RWPE2 (cell line): Measurements from ENCODE around the gene OR5D16.
"Not testable (repeated sequence)": the region's sequence is repeated elsewhere in the genome, so short reads cannot be mapped to it uniquely, and the experiment has no call there.

ENCODE experiments used
- ATAC-seq: fragments of 200-7000 bp; cut with Tn5 transposase; 3 replicates; pipeline ENCODE4 v1.9.1; 2021; ENCODE audit warnings: low read depth
- DNase-seq: peaks from one replicate; pipeline ENCODE4 v3.0.0-alpha.2; 2020; ENCODE audit warnings: low spot score
- H3K27ac ChIP-seq: fragments of 450-650 bp; 2 replicates; pipeline ENCODE4 v1.5.1; 2017; ENCODE audit warnings: mild to moderate bottlenecking; ENCODE audit not compliant: poor library complexity, severe bottlenecking
- H3K27me3 ChIP-seq: fragments of 250-450 bp; sonication (Bioruptor Pico); 2 replicates; pipeline ENCODE4 v1.5.1; 2021; ENCODE audit warnings: mild to moderate bottlenecking, moderate library complexity; ENCODE audit not compliant: insufficient read depth, poor library complexity, severe bottlenecking
- H3K36me3 ChIP-seq: fragments of 250-450 bp; sonication (Bioruptor Pico); 2 replicates; pipeline ENCODE4 v1.5.1; 2020; ENCODE audit warnings: low read depth, mild to moderate bottlenecking, moderate library complexity
- H3K4me1 ChIP-seq: fragments of 250-450 bp; sonication (Bioruptor Pico); 2 replicates; pipeline ENCODE4 v1.5.1; 2021; ENCODE audit warnings: mild to moderate bottlenecking, moderate library complexity; ENCODE audit not compliant: insufficient read depth, poor library complexity, severe bottlenecking
- H3K4me3 ChIP-seq: fragments of 250-450 bp; sonication (Bioruptor Pico); 2 replicates; pipeline ENCODE4 v1.5.1; 2021; ENCODE audit warnings: mild to moderate bottlenecking, moderate library complexity; ENCODE audit not compliant: severe bottlenecking
- H3K9me3 ChIP-seq: fragments of 250-450 bp; sonication (Bioruptor Pico); 2 replicates; pipeline ENCODE4 v1.5.1; 2021; ENCODE audit warnings: mild to moderate bottlenecking, moderate library complexity; ENCODE audit not compliant: severe bottlenecking
- CTCF ChIP-seq: fragments of 450-650 bp; IDR thresholded peaks from one replicate; pipeline ENCODE4 v1.5.1; 2017; ENCODE audit warnings: mild to moderate bottlenecking, moderate library complexity; ENCODE audit not compliant: poor library complexity, severe bottlenecking

OR5D16 gene

GRCh38 chr11:55852141-55852540 lies 13.6 kb downstream of the OR5D16 start:
- Histone ChIP-seq H3K4me3 (no peak overlapping the region), H3K36me3 (no peaks in the 10 kb centered on the region), H3K27ac (no peak overlapping the region), H3K9me3 (no peaks in the 10 kb centered on the region), H3K27me3 (no peaks in the 10 kb centered on the region), H3K4me1 (no peaks in the 10 kb centered on the region)
- TF ChIP-seq CTCF: no peak
- ATAC-seq (no peak), DNase-seq (no peak)

- Histone ChIP-seq H3K27ac (no peak overlapping the region), H3K4me3 (no peak overlapping the region), H3K4me1 (no peaks in the 10 kb centered on the region), H3K9me3 (no peaks in the 10 kb centered on the region), H3K27me3 (no peaks in the 10 kb centered on the region), H3K36me3 (no peaks in the 10 kb centered on the region)
- ATAC-seq (no peak), DNase-seq (no peak)
- no peak for TF ChIP-seq CTCF
Observed at GRCh38 chr11:55854704-55855103, 16.2 kb downstream of the OR5D16 start.

- H3K27me3 ChIP-seq, H3K27ac ChIP-seq, DNase-seq, H3K4me3 ChIP-seq, H3K36me3 ChIP-seq, ATAC-seq, H3K4me1 ChIP-seq, H3K9me3 ChIP-seq: not testable (repeated sequence)
Observed at GRCh38 chr11:55867354-55867753, 28.8 kb downstream of the OR5D16 start.

- H3K4me3 ChIP-seq, H3K27ac ChIP-seq, ATAC-seq, H3K9me3 ChIP-seq, DNase-seq, H3K27me3 ChIP-seq, H3K4me1 ChIP-seq, H3K36me3 ChIP-seq: not testable (repeated sequence)
Observed at GRCh38 chr11:55872731-55873130, 34.2 kb downstream of the OR5D16 start.

GRCh38 chr11:55873146-55873545 lies 34.6 kb downstream of the OR5D16 start:
- not testable (repeated sequence) for ATAC-seq, H3K4me1 ChIP-seq

GRCh38 chr11:55882997-55883396 lies 44.4 kb downstream of the OR5D16 start, which contains the start of gene TRIM51:
Gene TRIM51, plus strand, starts transcription at chr11:55883297. Its CDS starts 2,132 bp downstream, at chr11:55885429.
- H3K36me3 ChIP-seq, H3K9me3 ChIP-seq, H3K27me3 ChIP-seq, H3K4me1 ChIP-seq, H3K4me3 ChIP-seq, ATAC-seq, H3K27ac ChIP-seq, DNase-seq: not testable (repeated sequence)

More at GRCh38 chr11:55873146-55873545, 34.6 kb downstream of the OR5D16 start:
- DNase-seq, H3K9me3 ChIP-seq, H3K4me3 ChIP-seq, H3K27me3 ChIP-seq, H3K36me3 ChIP-seq, H3K27ac ChIP-seq: not testable (repeated sequence)

- ATAC-seq, H3K4me1 ChIP-seq, H3K27me3 ChIP-seq, H3K27ac ChIP-seq, DNase-seq, H3K4me3 ChIP-seq, H3K9me3 ChIP-seq, H3K36me3 ChIP-seq: not testable (repeated sequence)
Observed at GRCh38 chr11:55884995-55885394, 46.4 kb downstream of the OR5D16 start.

GRCh38 chr11:55885481-55885880 lies 46.9 kb downstream of the OR5D16 start:
- H3K9me3 ChIP-seq, H3K27me3 ChIP-seq, H3K27ac ChIP-seq, ATAC-seq, H3K4me3 ChIP-seq, DNase-seq, H3K36me3 ChIP-seq, H3K4me1 ChIP-seq: not testable (repeated sequence)
